Fibroblast of lung (primary cell): ENCODE measurements around the gene KIF11.

Experiments used
- EZH2 ChIP-seq: IDR thresholded peaks from 2 replicates; pipeline ENCODE4 v1.5.1; 2012; ENCODE audit warnings: low read length, control low read depth, mild to moderate bottlenecking; ENCODE audit errors: missing control alignments
- TF ChIP-seq, protein P1 (sequence below), 2 donors: IDR thresholded peaks in 1 of 2; conservative IDR thresholded peaks in 1 of 2; 1 replicate in 1 of 2; 2 replicates in 1 of 2; pipeline ENCODE4 v1.5.1; 2011 to 2012; ENCODE audit warnings: low read length in 2 of 2, control low read depth in 1 of 2, inconsistent platforms in 1 of 2, low read depth in 1 of 2, mild to moderate bottlenecking in 1 of 2

GRCh38 chr10:92598321-92598720, 5.4 kb downstream of the KIF11 start:
- TF ChIP-seq, protein P1, sequence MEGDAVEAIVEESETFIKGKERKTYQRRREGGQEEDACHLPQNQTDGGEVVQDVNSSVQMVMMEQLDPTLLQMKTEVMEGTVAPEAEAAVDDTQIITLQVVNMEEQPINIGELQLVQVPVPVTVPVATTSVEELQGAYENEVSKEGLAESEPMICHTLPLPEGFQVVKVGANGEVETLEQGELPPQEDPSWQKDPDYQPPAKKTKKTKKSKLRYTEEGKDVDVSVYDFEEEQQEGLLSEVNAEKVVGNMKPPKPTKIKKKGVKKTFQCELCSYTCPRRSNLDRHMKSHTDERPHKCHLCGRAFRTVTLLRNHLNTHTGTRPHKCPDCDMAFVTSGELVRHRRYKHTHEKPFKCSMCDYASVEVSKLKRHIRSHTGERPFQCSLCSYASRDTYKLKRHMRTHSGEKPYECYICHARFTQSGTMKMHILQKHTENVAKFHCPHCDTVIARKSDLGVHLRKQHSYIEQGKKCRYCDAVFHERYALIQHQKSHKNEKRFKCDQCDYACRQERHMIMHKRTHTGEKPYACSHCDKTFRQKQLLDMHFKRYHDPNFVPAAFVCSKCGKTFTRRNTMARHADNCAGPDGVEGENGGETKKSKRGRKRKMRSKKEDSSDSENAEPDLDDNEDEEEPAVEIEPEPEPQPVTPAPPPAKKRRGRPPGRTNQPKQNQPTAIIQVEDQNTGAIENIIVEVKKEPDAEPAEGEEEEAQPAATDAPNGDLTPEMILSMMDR (conservative IDR thresholded peaks at IDR 0.05 in 1 of 2, IDR thresholded peaks at IDR 0.05 in 1 of 2; ENCODE audit: low read depth in 1 of 2, low read length in 2 of 2) = no peak
- no peak for TF ChIP-seq EZH2
